ENCODE data around the gene CCDC183.

DNA sequence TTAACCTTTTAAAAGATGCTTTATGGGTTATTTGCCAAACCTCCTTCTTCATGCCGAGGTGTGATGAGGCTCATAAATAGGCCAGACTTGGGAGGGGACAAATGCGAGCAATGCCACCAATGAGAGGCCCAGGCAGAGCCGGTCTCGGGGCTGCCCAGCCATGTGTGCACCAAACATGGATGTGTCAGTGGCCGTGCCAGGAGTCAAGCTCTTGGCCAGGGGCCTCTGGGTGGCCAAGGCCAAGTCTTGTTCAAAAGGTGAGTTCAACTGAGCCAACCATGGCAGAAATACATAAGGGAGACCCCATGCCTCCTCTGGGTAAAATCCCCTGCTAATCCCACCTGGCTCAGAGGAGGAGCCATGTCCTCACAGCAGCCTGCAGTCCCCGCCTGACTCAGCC lies 20.9 kb upstream of the CCDC183 start:
- TF ChIP-seq, protein P1, sequence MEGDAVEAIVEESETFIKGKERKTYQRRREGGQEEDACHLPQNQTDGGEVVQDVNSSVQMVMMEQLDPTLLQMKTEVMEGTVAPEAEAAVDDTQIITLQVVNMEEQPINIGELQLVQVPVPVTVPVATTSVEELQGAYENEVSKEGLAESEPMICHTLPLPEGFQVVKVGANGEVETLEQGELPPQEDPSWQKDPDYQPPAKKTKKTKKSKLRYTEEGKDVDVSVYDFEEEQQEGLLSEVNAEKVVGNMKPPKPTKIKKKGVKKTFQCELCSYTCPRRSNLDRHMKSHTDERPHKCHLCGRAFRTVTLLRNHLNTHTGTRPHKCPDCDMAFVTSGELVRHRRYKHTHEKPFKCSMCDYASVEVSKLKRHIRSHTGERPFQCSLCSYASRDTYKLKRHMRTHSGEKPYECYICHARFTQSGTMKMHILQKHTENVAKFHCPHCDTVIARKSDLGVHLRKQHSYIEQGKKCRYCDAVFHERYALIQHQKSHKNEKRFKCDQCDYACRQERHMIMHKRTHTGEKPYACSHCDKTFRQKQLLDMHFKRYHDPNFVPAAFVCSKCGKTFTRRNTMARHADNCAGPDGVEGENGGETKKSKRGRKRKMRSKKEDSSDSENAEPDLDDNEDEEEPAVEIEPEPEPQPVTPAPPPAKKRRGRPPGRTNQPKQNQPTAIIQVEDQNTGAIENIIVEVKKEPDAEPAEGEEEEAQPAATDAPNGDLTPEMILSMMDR (IDR thresholded peaks at IDR 0.05; ENCODE audit: low read length): no peak
- TF ChIP-seq EZH2 (IDR thresholded peaks at IDR 0.05; ENCODE audit: borderline replicate concordance, low read length): no peak
